K562 (cell line): ENCODE measurements around the gene LRRC37B.

Experiments used
- BHLHE40 ChIP-seq: IDR thresholded peaks from 2 replicates; pipeline ENCODE4 v1.6.1; 2011; ENCODE audit warnings: low read length, improper control_type of control experiment
- GATA2 ChIP-seq: sonication (generic); formaldehyde crosslinking; IDR thresholded peaks from 2 replicates; pipeline ENCODE4 v1.4.0; 2020; ENCODE audit warnings: mild to moderate bottlenecking, missing genetic modification reagents
- MAFK ChIP-seq: IDR thresholded peaks from 2 replicates; pipeline ENCODE4 v1.6.1; 2011; ENCODE audit warnings: low read length, improper control_type of control experiment
- MEF2D ChIP-seq: conservative IDR thresholded peaks from 2 replicates; pipeline ENCODE4 v1.6.1; 2016; ENCODE audit warnings: low read depth, missing genetic modification characterization, missing compliant biosample characterization
- ZNF589 ChIP-seq: fragments of 200-800 bp; sonication (Bioruptor generic); IDR thresholded peaks from 2 replicates; pipeline ENCODE4 v1.6.1; 2016; ENCODE audit warnings: low read depth, missing genetic modification characterization, missing compliant biosample characterization
- TF ChIP-seq, protein P1 (sequence below), 2 experiments: fragments of 200-800 bp in 1 of 2; sonication (Bioruptor generic) in 1 of 2; sonication (generic) in 1 of 2; formaldehyde crosslinking in 1 of 2; IDR thresholded peaks in 1 of 2; conservative IDR thresholded peaks in 1 of 2; 2 replicates each; pipeline versions ENCODE4 v1.5.0 to v1.6.1; 2016 to 2020; ENCODE audit warnings: missing compliant biosample characterization in 1 of 2, missing genetic modification characterization in 1 of 2, missing genetic modification reagents in 1 of 2

DNA sequence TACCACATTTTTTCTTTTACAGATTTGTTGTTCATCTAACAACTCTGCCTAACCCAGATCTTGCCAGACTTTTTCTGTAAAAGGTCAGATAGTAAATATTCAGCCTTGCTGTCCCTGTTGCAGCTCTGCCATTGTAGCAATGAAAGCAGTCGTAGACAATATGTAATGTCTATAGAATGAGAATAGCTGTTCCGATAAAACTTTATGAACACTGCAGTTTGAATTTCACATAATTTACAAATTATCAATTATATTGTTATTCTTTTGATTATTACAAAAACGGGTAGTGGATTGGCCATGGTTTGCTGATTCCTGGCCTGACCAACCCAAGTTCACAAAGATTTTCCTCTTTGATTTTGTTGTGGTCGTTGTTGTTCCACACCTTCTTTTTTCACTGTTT is 2.9 kb downstream of the LRRC37B start:
- TF ChIP-seq MAFK (no peak), BHLHE40 (no peak), GATA2 (CRISPR knock-in tag) (no peak), ZNF589 (no peak), MEF2D (tag) (no peak)
- TF ChIP-seq, protein P1, sequence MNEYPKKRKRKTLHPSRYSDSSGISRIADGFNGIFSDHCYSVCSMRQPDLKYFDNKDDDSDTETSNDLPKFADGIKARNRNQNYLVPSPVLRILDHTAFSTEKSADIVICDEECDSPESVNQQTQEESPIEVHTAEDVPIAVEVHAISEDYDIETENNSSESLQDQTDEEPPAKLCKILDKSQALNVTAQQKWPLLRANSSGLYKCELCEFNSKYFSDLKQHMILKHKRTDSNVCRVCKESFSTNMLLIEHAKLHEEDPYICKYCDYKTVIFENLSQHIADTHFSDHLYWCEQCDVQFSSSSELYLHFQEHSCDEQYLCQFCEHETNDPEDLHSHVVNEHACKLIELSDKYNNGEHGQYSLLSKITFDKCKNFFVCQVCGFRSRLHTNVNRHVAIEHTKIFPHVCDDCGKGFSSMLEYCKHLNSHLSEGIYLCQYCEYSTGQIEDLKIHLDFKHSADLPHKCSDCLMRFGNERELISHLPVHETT (CRISPR knock-in tag; conservative IDR thresholded peaks at IDR 0.05 in 1 of 2, IDR thresholded peaks at IDR 0.05 in 1 of 2) = no peak
